Tibial artery (tissue), 4 donors: Measurements from ENCODE around the gene UGT1A6.
"Not testable (repeated sequence)": the region's sequence is repeated elsewhere in the genome, so short reads cannot be mapped to it uniquely, and the experiment has no call there.

Experiments used
- DNase-seq, 2 donors: peaks; one replicate each; pipeline ENCODE4 v3.0.0-alpha.2; 2019
- H3K27ac ChIP-seq, 2 donors: fragments of 200-600 bp; sonication (generic) in 1 of 2; 1 replicate in 1 of 2; 2 replicates in 1 of 2; pipeline ENCODE4 v1.5.1; 2018 to 2019; ENCODE audit warnings: mild to moderate bottlenecking in 1 of 2
- H3K27me3 ChIP-seq, 2 donors: fragments of 200-600 bp; sonication (generic) in 1 of 2; one replicate each; pipeline versions ENCODE4 v1.5.1 to v1.6.0; 2016 to 2019
- H3K36me3 ChIP-seq, 3 donors: fragments of 200-600 bp; sonication (generic) in 2 of 3; one replicate each; pipeline ENCODE4 v1.5.1; 2016 to 2019; ENCODE audit warnings: mild to moderate bottlenecking in 2 of 3
- H3K4me1 ChIP-seq, 4 donors: fragments of 200-600 bp; sonication (generic) in 2 of 4; 1 replicate in 3 of 4; 2 replicates in 1 of 4; pipeline ENCODE4 v1.5.1; 2016 to 2019
- H3K4me3 ChIP-seq, 2 donors: fragments of 200-600 bp; sonication (generic) in 1 of 2; 1 replicate in 1 of 2; 2 replicates in 1 of 2; pipeline ENCODE4 v1.5.1; 2018 to 2019; ENCODE audit warnings: mild to moderate bottlenecking in 2 of 2
- H3K9me3 ChIP-seq, 3 donors: fragments of 200-600 bp; sonication (generic) in 1 of 3; one replicate each; pipeline ENCODE4 v1.5.1; 2016 to 2019
- intact Hi-C: fragments of 100-400 bp; cut with DNase I; formaldehyde crosslinking; loops from one replicate; pipeline ENCODE4 v1.15.0; 2023; ENCODE audit warnings: low total_unique reads
- TF ChIP-seq, protein P1 (sequence below), 2 experiments: fragments of 200-600 bp in 1 of 2; fragments of 450-650 bp in 1 of 2; IDR thresholded peaks; one replicate each; pipeline ENCODE4 v1.5.1; 2017 to 2019; ENCODE audit warnings: antibody characterized with exemption in 2 of 2, mild to moderate bottlenecking in 1 of 2, moderate library complexity in 1 of 2

UGT1A6 gene

DNA sequence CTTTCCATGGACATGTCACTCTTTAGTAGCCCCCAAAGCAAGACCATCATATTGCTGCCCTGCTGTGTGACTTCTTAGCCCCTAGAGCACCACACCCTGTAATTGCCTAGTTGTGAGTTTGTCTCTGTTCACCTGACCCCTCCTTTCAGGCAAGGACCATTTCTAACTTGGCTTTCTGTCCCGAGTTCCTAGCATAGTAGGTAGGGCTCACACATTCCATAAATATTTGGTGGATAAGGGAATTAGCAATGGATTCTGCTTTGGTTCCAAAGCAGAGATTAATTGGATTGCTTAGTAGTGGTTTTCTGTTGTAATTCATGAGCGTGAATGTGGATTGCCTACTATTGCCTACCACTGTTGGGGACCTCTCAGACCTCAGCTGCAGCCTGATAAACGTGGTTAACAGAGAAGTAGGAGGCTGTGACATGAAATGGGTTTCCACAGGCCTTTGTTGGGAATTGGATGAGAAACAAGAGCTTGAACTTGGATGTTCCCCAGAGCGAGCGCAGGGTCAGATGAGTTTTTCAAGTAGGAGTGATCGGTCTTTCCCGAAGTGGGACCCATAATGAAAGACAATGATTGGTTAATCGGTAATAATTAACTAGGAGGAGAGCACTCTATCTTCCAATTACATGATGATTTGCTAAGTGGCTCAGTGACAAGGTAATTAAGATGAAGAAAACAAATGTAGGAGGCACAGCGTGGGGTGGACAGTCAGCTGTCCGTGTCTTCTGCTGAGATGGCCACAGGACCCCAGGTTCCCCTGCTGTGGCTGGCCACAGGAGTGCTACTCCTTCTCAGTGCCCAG, 54.0 kb downstream of the UGT1A6 start:
- no peaks in the 10 kb centered on the region for H3K9me3 ChIP-seq
- no peak for DNase-seq
- no peaks in the 10 kb centered on the region for H3K27me3 ChIP-seq
- no peak overlapping the region for H3K4me3 ChIP-seq
- no peak overlapping the region for H3K27ac ChIP-seq
- TF ChIP-seq, protein P1, sequence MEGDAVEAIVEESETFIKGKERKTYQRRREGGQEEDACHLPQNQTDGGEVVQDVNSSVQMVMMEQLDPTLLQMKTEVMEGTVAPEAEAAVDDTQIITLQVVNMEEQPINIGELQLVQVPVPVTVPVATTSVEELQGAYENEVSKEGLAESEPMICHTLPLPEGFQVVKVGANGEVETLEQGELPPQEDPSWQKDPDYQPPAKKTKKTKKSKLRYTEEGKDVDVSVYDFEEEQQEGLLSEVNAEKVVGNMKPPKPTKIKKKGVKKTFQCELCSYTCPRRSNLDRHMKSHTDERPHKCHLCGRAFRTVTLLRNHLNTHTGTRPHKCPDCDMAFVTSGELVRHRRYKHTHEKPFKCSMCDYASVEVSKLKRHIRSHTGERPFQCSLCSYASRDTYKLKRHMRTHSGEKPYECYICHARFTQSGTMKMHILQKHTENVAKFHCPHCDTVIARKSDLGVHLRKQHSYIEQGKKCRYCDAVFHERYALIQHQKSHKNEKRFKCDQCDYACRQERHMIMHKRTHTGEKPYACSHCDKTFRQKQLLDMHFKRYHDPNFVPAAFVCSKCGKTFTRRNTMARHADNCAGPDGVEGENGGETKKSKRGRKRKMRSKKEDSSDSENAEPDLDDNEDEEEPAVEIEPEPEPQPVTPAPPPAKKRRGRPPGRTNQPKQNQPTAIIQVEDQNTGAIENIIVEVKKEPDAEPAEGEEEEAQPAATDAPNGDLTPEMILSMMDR (IDR thresholded peaks at IDR 0.05), result no peak
- H3K4me1 ChIP-seq, result no peaks in the 10 kb centered on the region
- no peaks in the 10 kb centered on the region for H3K36me3 ChIP-seq
- intact Hi-C loops, result no loop called here

DNA sequence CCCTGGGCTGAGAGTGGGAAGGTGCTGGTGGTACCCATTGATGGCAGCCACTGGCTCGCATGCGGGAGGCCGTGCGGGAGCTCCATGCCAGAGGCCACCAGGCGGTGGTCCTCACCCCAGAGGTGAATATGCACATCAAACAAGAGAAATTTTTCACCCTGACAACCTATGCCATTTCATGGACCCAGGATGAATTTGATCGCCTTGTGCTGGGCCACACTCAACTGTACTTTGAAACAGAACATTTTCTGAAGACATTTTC, 54.5 kb downstream of the UGT1A6 start:
- no peaks in the 10 kb centered on the region for H3K36me3 ChIP-seq
- no peak for DNase-seq
- H3K4me1 ChIP-seq, result no peaks in the 10 kb centered on the region
- H3K9me3 ChIP-seq, result no peaks in the 10 kb centered on the region
- TF ChIP-seq, protein P1 (IDR thresholded peaks at IDR 0.05), result no peak
- no peak overlapping the region for H3K4me3 ChIP-seq
- H3K27me3 ChIP-seq, result no peaks in the 10 kb centered on the region
- intact Hi-C loops, result no loop called here
- no peak overlapping the region for H3K27ac ChIP-seq

DNA sequence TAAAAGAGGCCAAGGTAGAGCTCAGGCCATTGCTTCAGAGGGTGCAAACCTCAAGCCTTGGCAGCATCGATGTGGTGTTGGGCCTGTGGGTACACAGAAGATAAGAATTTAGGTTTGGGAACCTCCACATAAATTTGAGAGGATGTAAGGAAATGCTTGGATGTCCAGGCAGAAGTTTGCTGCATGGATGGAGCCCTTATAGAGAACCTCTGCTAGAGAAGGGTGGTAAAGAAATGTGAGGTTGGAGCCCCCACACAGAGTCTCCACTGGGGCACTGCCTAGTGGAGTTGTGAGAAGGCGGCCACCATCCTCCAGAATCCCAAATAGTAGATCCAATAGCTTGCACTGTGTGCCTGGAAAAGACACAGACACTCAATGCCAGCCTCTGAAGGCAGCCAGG, 58.0 kb downstream of the UGT1A6 start:
- H3K27me3 ChIP-seq, H3K9me3 ChIP-seq, DNase-seq, H3K4me3 ChIP-seq, H3K4me1 ChIP-seq, H3K27ac ChIP-seq, intact Hi-C loops, H3K36me3 ChIP-seq: not testable (repeated sequence)

DNA sequence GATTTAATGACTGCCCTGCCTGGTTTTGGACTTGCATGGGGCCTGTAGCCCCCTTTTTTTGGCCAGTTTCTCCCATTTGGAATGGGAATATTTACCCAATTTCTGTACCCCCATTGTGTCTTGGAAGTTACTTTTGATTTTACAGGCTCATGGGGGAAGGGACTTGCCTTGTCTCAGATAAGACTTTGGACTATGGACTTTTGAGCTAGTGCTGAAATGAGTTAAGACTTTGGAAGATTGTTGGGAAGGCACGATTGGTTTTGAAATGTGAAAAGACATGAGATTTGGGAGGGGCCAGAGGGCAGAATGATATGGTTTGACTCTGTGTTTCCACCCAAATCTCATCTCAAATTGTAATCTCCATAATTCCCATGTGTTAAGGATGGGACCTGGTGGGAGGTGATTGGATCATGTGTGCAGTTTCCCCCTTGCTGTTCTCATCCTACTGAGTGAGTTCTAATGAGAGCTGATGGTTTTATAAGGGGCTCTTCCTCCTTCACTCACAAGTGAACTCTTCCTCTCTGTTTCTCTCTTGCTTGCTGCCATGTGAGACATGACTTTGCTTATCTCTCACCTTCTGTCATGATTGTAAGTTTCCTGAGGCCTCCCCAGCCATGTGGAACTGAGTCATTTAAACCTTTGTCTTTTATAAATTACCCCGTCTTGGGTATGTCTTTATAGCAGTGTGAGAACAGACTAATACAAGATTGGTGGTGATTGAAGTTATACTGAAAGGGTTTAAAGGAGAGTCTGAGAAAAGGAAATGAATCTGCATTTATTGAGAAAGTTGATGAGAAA, 58.7 kb downstream of the UGT1A6 start:
- H3K36me3 ChIP-seq, H3K4me1 ChIP-seq, DNase-seq, H3K4me3 ChIP-seq, H3K27me3 ChIP-seq, H3K9me3 ChIP-seq, intact Hi-C loops, H3K27ac ChIP-seq: not testable (repeated sequence)

DNA sequence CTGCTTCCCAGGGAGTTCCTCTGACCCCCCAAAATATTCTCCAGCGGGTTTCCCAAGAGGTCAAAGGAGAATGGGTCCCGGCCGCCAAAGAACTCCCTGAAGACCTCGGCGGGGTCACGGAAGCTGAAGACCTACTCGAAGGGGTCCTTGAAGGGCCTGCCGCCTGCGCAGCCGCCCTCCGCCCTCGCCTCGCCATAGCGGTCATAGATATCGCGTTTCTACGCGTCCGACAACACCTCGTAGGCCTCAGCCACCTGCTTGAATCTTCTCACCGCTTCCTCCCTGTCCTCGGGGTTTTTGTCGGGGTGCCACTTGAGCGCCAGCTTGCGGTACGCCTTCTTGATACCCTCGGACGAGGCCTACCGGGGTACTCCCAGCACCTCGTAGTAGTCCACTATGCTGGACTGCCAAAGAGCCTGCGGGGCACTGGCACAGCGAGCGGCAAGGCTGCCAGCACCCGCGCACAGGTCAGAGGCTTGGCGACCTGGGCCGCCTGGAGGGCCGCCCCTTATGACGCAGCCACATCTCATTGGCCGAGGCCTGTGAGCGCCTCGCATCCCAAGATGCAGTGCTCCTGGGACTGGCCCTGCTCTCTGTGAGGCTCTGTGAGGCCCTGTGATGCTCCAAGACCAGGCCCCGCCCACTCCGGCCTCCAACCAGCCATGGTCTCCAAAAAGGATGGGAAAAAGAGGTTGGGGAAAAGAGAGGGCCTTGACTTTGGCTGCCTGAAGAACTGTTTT, 62.4 kb downstream of the UGT1A6 start:
- no peaks in the 10 kb centered on the region for H3K9me3 ChIP-seq
- intact Hi-C loops, result no loop called here
- no peaks in the 10 kb centered on the region for H3K4me1 ChIP-seq
- TF ChIP-seq, protein P1 (IDR thresholded peaks at IDR 0.05), result no peak
- H3K36me3 ChIP-seq, result no peaks in the 10 kb centered on the region
- no peak overlapping the region for H3K4me3 ChIP-seq
- no peaks in the 10 kb centered on the region for H3K27me3 ChIP-seq
- no peak overlapping the region for H3K27ac ChIP-seq
- no peak for DNase-seq

DNA sequence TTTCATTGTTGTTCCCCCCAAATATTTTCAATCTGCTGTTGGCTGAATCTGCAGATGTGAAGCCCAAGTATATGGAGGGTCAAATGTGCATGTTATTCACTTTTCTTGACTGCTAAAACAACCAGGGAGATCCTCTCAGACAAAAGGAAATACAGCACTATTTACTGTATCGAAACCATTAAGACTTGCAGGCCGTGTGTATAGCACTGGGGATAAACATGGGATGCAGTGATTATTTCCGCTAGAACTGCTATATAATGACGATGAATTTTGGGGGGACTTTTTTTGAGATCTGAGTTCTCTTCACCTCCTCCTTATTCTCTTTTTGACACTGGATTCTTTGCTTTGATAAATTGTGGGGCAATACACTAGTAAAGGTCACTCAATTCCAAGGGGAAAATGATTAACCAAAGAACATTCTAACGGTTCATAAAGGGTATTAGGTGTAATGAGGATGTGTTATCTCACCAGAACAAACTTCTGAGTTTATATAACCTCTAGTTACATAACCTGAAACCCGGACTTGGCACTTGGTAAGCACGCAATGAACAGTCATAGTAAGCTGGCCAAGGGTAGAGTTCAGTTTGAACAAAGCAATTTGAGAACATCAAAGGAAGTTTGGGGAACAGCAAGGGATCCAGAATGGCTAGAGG, 63.9 kb downstream of the UGT1A6 start:
- Histone ChIP-seq H3K4me3 (no peak overlapping the region), H3K27ac (no peak overlapping the region)

More for the DNA sequence above, 63.9 kb downstream of the UGT1A6 start:
- TF ChIP-seq, protein P1 (IDR thresholded peaks at IDR 0.05), result no peak
- H3K36me3 ChIP-seq, result no peaks in the 10 kb centered on the region
- H3K4me1 ChIP-seq, result no peaks in the 10 kb centered on the region
- intact Hi-C loops, result no loop called here
- H3K9me3 ChIP-seq, result no peaks in the 10 kb centered on the region
- H3K27me3 ChIP-seq, result no peaks in the 10 kb centered on the region
- no peak for DNase-seq
